Fibroblast of pulmonary artery (primary cell): Measurements from ENCODE around the gene FAM124B.

Source experiments
- DNase-seq: peaks from one replicate; pipeline ENCODE4 v3.0.0-alpha.2; 2010; ENCODE audit warnings: low read depth
- H3K4me3 ChIP-seq: replicated peaks from 2 replicates; pipeline ENCODE4 v1.5.1; 2011; ENCODE audit warnings: low read depth, mild to moderate bottlenecking, control low read depth, low read length, moderate library complexity
- TF ChIP-seq, protein P1 (sequence below): IDR thresholded peaks from 2 replicates; pipeline ENCODE4 v1.5.1; 2011; ENCODE audit warnings: mild to moderate bottlenecking, control low read depth, low read length, inconsistent platforms; ENCODE audit errors: missing control alignments

Gene FAM124B

DNA sequence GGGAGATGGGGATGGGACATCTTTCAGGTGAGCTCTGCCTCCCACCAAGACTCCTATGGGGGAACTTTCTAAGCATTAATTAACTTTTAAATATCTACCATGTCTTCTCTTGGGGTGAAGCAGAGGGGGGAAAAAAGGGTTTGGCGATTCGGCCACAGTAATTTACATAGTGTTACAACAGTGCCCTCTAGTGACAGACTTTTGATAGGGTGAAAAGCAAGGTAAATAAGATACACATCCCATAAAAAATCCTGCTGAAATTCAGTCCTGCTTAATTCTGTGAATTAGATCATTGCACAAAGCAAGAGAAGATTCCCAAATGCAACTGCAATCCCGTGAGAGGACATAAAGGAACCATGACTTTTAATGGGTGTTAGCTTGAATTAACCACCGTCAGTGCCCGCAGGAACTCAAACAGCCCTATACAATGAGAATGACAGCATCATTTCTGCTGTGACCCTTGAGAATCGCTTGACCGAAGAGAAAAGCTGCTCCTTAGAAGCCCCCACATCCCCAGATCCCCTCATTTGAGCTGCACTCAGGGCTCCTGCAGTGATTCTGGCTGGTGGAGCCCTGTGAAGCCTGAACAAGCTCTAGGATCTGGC lies 32.8 kb downstream of the FAM124B start:
- DNase-seq, result peak; percentile 65
- H3K4me3 ChIP-seq, result no peak overlapping the region
- TF ChIP-seq, protein P1, sequence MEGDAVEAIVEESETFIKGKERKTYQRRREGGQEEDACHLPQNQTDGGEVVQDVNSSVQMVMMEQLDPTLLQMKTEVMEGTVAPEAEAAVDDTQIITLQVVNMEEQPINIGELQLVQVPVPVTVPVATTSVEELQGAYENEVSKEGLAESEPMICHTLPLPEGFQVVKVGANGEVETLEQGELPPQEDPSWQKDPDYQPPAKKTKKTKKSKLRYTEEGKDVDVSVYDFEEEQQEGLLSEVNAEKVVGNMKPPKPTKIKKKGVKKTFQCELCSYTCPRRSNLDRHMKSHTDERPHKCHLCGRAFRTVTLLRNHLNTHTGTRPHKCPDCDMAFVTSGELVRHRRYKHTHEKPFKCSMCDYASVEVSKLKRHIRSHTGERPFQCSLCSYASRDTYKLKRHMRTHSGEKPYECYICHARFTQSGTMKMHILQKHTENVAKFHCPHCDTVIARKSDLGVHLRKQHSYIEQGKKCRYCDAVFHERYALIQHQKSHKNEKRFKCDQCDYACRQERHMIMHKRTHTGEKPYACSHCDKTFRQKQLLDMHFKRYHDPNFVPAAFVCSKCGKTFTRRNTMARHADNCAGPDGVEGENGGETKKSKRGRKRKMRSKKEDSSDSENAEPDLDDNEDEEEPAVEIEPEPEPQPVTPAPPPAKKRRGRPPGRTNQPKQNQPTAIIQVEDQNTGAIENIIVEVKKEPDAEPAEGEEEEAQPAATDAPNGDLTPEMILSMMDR, result peak; percentile 66

DNA sequence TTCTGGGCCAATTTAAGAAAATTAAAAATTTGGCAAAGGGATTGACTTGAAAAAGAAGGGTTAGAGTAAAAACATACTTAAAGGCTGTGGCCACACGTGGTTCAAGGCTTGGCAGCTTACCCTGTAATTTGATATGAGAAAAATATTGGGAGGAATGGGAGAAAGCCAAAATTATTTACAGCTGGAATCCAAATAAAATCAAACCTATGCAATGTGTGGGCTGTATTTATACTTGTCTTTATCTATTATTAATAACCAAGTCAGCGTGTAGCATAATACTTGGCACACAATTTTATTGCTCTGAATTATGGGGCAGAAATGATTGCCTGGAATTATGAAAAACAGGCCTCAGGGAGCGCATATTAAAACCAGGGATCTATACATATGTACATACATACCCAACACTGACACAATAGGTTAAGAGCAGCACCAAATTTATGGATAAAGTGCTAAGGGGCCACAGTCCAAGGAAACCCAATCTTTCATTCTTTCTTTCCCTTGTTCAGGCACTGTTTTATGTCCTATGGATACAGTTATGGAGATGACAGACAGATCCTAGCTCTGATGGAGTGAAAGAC lies 35.6 kb downstream of the FAM124B start:
- TF ChIP-seq, protein P1, result no peak
- peak; percentile 10 for DNase-seq
- H3K4me3 ChIP-seq, result no peak overlapping the region

DNA sequence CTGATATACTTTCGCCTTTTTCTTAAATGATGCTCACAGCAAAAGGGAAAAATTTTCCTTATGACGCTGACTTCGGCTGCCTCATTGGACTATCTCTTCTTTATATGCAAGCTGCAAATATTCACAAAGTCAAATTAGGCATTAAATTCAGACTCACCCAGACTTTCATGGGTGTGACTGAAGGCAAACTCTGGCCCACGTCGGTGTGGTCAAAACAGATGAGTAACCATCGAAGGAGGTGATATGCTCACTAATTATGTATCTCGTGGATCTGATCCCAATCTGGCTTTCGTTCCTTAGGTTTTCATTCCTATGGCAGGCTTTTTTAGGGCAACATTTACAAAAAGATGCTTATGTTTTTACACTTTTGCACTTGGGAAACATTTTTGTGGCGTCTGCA lies 36.6 kb downstream of the FAM124B start:
- TF ChIP-seq, protein P1, result no peak
- H3K4me3 ChIP-seq, result no peak overlapping the region
- no peak for DNase-seq

DNA sequence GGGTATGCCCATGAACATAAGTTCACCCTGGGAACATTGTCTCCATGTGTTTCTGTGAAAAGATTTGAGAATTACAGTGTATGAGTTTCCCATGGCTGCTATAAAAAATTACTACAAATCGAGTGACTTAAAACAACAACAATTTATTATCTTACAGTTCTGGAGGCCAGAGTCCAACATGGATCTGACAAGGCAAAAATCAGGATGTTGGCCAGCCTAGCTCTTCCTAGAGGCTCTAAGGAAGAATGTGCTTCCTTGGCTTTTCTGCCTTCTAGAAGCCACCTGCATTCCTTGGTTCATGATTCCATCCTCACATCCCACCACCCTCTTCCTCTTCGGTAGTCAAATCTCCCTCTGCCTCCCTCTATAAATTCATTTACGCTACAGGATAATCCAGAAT lies 38.6 kb downstream of the FAM124B start:
- TF ChIP-seq, protein P1, result peak; percentile 11
- no peak overlapping the region for H3K4me3 ChIP-seq
- DNase-seq, result no peak

DNA sequence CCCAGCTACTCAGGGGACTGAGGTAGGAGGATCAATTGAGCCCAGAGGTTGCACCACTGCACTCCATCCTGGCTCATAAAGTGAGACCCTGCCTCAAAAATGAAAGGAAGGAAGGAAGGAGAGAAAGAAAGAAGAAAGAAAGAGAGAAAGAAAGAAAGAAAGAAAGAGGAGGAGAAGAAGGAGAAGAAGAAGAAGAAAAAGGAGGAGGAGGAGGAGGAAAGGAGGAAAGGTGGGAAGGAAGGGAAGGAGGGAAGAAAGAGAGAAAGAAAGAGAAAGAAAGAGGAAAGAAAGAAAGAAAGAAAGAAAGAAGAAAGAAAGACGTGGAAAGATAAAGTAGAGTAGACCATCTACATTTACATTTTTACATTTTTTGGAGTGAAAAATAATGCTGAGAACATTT lies 39.8 kb downstream of the FAM124B start:
- no peak overlapping the region for H3K4me3 ChIP-seq

DNA sequence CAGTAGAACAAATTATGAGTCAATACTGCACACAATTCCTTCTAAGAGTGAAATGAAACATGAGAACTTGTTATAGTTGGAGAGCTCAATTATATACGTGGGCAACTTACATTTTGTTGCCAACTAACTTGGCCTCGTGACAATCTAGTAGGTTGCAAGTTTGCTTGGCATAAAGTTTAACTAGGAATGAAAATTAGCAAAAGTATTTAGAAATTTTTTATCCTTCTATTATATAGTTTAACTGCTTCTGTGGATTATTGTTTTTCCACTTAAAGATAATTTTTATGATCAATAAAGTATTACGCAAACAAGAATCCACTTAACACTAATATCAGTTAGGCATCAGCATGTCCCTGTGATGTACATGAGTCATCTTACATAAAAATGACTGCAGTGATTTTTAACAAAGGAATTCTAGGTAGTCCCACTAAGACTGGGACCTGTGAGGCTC lies 41.1 kb downstream of the FAM124B start:
- no peak overlapping the region for H3K4me3 ChIP-seq
- no peak for DNase-seq
- TF ChIP-seq, protein P1, result no peak

More for the DNA sequence above, 39.8 kb downstream of the FAM124B start:
- no peak for DNase-seq
- TF ChIP-seq, protein P1, result no peak

DNA sequence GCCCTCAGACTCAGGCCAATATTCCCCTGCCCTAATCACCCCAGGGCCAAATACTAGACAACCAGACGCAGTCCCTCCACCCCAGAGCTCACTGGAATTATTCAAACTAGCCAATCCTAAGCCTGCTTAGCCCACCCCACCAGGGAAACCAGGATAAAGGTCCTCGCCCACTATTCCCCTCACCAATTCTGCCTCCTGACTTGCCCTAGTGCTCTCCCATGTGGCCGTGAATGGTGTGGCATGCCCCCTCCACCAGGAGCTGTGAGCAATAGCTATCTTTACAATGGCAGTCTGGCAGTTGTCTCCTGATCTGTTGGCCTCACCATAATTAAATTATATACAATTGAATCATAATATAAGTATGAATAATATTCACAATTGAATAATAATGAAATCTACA lies 42.3 kb downstream of the FAM124B start:
- H3K4me3 ChIP-seq, result no peak overlapping the region
- TF ChIP-seq, protein P1, result peak; percentile 47
- peak; percentile 14 for DNase-seq
